Mesothelial cell of epicardium (in vitro differentiated cells): ENCODE data around the gene BNIP5. TPM values are rescaled to one million over a fixed set of nuclear protein-coding genes. Genes with fewer than 3 reads are reported as not detected.

Source experiments
- DNase-seq, 2 experiments: peaks; one replicate each; pipeline ENCODE4 v3.0.0; 2021; ENCODE audit warnings: low spot score in 2 of 2; ENCODE audit not compliant: unreplicated experiment in 2 of 2
- H3K27ac Mint-ChIP-seq: 2 replicates; pipeline ENCODE4 v1.8.0; 2021; ENCODE audit warnings: mixed read lengths
- H3K27me3 Mint-ChIP-seq: 2 replicates; pipeline ENCODE4 v1.8.0; 2021; ENCODE audit warnings: low read depth, mixed read lengths
- H3K36me3 Mint-ChIP-seq: 2 replicates; pipeline ENCODE4 v1.8.0; 2021; ENCODE audit warnings: mixed read lengths
- H3K4me1 Mint-ChIP-seq: 2 replicates; pipeline ENCODE4 v1.8.0; 2021; ENCODE audit warnings: mixed read lengths
- H3K4me3 Mint-ChIP-seq: 2 replicates; pipeline ENCODE4 v1.8.0; 2021; ENCODE audit warnings: mild to moderate bottlenecking, moderate library complexity, mixed read lengths
- H3K9me3 Mint-ChIP-seq: 2 replicates; pipeline ENCODE4 v1.8.0; 2021; ENCODE audit warnings: mixed read lengths
- CTCF ChIP-seq: fragments of 200-600 bp; sonication (generic); IDR thresholded peaks from one replicate; pipeline ENCODE4 v1.5.0; 2021; ENCODE audit warnings: antibody characterized with exemption; ENCODE audit not compliant: unreplicated experiment
- total RNA-seq: library from RNA; stranded (reverse); gene quantifications from 3 replicates; pipeline ENCODE4 v1.2.1, GENCODE V29; 2021

BNIP5 gene
- total RNA-seq, 1 donor from 2014 or later = not detected

- no peak for DNase-seq
- H3K9me3 Mint-ChIP-seq = no peaks in the 10 kb centered on the region
- H3K27me3 Mint-ChIP-seq = peaks cover 8% of the 10 kb centered on the region
- no peak overlapping the region for H3K27ac Mint-ChIP-seq
- H3K4me3 Mint-ChIP-seq = no peak overlapping the region
- no peaks in the 10 kb centered on the region for H3K36me3 Mint-ChIP-seq
- peaks cover 9% of the 10 kb centered on the region for H3K4me1 Mint-ChIP-seq
- TF ChIP-seq CTCF = no peak
These were observed 8.1 kb downstream of the BNIP5 start for GRCh38 chr6:36328600-36328999.

GRCh38 chr6:36327919-36328236 is 8.8 kb downstream of the BNIP5 start:
- H3K4me3 Mint-ChIP-seq = no peak overlapping the region
- no peaks in the 10 kb centered on the region for H3K9me3 Mint-ChIP-seq
- no peak overlapping the region for H3K27ac Mint-ChIP-seq
- no peak for DNase-seq
- H3K27me3 Mint-ChIP-seq = peaks cover 6% of the 10 kb centered on the region
- no peaks in the 10 kb centered on the region for H3K36me3 Mint-ChIP-seq
- peaks cover 3% of the 10 kb centered on the region for H3K4me1 Mint-ChIP-seq
- no peak for TF ChIP-seq CTCF

GRCh38 chr6:36327226-36327918 is 9.3 kb downstream of the BNIP5 start:
- peaks cover 2% of the 10 kb centered on the region for H3K4me1 Mint-ChIP-seq
- H3K9me3 Mint-ChIP-seq = no peaks in the 10 kb centered on the region
- DNase-seq = no peak
- no peaks in the 10 kb centered on the region for H3K36me3 Mint-ChIP-seq
- no peak for TF ChIP-seq CTCF
- H3K27ac Mint-ChIP-seq = no peak overlapping the region
- H3K27me3 Mint-ChIP-seq = peaks cover 4% of the 10 kb centered on the region
- H3K4me3 Mint-ChIP-seq = no peak overlapping the region

- no peaks in the 10 kb centered on the region for H3K36me3 Mint-ChIP-seq
- no peak overlapping the region for H3K27ac Mint-ChIP-seq
- no peak for DNase-seq
- no peaks in the 10 kb centered on the region for H3K9me3 Mint-ChIP-seq
- TF ChIP-seq CTCF = no peak
- H3K4me3 Mint-ChIP-seq = no peak overlapping the region
- peaks cover 2% of the 10 kb centered on the region for H3K4me1 Mint-ChIP-seq
- H3K27me3 Mint-ChIP-seq = peaks cover 4% of the 10 kb centered on the region
These were observed 10.2 kb downstream of the BNIP5 start for GRCh38 chr6:36326356-36326995.

GRCh38 chr6:36324715-36325114 is 12.0 kb downstream of the BNIP5 start:
- H3K4me1 Mint-ChIP-seq = peaks cover 2% of the 10 kb centered on the region
- TF ChIP-seq CTCF = no peak
- H3K36me3 Mint-ChIP-seq = no peaks in the 10 kb centered on the region

More at GRCh38 chr6:36324715-36325114, 12.0 kb downstream of the BNIP5 start:
- H3K27me3 Mint-ChIP-seq = peaks cover 6% of the 10 kb centered on the region
- no peak for DNase-seq
- no peak overlapping the region for H3K27ac Mint-ChIP-seq
- H3K4me3 Mint-ChIP-seq = no peak overlapping the region
- H3K9me3 Mint-ChIP-seq = no peaks in the 10 kb centered on the region
